D721Med (cell line): ENCODE data around the gene IST1.

ENCODE experiments used
- DNase-seq: peaks from one replicate; pipeline ENCODE4 v3.0.0; 2011; ENCODE audit warnings: low spot score; ENCODE audit not compliant: insufficient read length
- FAIRE-seq: peaks from 2 replicates; lab custom pipeline; 2011; peaks lifted over from hg19 to GRCh38; lab: Jason Lieb, UNC
- CTCF ChIP-seq: IDR thresholded peaks from 2 replicates; pipeline ENCODE4 v1.5.1; 2012; ENCODE audit warnings: mild to moderate bottlenecking, control low read depth; ENCODE audit not compliant: insufficient read depth; ENCODE audit errors: missing control alignments

IST1 gene

GRCh38 chr16:71894921-71895678 is at the start of gene IST1:
Gene IST1 (plus strand): TSS chr16:71895531. CDS start chr16:71915641, 20,110 bp downstream.
- DNase-seq (peak; percentile 63), FAIRE-seq (no peak)
- TF ChIP-seq CTCF: no peak

- DNase-seq (peak; percentile 65), FAIRE-seq (no peak)
- no peak for TF ChIP-seq CTCF
Measured at GRCh38 chr16:71845639-71846430, 49.5 kb upstream of the IST1 start, which contains the start of gene ATXN1L. Gene ATXN1L (plus strand): TSS chr16:71845976. CDS start chr16:71849741, 3,765 bp downstream.

DNA sequence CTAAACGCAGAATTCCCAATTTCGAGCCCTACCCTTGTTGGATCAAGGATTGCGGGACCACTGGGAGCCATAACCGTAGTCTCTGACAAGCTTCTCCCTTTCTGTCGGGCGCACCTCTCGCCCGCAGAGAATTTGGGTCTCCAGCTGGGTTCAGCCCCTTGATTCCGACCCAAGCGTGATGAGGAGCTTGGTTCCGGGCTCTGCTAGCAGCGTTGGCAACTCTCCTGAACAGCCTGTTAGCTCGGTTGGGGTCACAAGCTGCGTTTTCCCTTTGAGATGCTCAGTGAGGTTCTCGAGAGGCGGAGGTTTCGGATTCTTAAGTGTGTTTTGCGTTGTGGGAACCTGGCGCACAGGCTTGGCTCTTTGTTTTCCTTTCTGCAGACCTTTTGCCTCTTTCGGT is 48.9 kb upstream of the IST1 start:
- no peak for TF ChIP-seq CTCF
- FAIRE-seq: no peak
- no peak for DNase-seq

- DNase-seq (no peak), FAIRE-seq (no peak)
- TF ChIP-seq CTCF: no peak
Measured at GRCh38 chr16:71847096-71847495, 48.2 kb upstream of the IST1 start.

GRCh38 chr16:71848622-71849021 is 46.7 kb upstream of the IST1 start:
- no peak for DNase-seq
- FAIRE-seq: no peak
- no peak for TF ChIP-seq CTCF

DNA sequence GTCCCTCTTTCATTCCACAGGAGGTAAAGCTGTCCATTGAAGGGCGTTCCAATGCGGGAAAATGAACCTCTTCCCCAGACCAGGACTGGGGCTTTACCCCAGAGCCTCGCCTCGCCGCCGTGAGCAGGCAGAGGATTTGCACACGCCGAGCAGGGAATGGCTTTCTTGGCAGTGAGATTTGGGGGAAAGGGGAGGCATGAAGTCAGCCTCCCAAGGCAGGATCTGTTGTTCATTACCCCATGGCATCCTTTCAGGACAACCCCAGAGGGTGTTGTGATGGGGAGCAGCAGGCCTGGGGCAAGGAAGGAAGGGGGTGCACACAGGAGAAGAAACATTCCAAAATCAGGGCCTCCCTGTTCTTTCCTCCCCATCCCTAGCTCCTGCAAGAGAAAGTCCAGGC is 43.6 kb upstream of the IST1 start:
- no peak for DNase-seq
- no peak for FAIRE-seq
- no peak for TF ChIP-seq CTCF
